Measurements from ENCODE around the gene ARHGAP15.

ARHGAP15 gene

GRCh38 chr2:143764261-143764660, 635.0 kb downstream of the ARHGAP15 start:
- TF ChIP-seq ARNT (IDR thresholded peaks at IDR 0.05) (no peak), SP1 (IDR thresholded peaks at IDR 0.05) (no peak), ZNF384 (IDR thresholded peaks at IDR 0.05) (no peak), BHLHE40 (IDR thresholded peaks at IDR 0.05; ENCODE audit: borderline replicate concordance) (no peak)
- no peak for DNase-seq (ENCODE audit: extremely low spot score)
- ChIA-PET POLR2A (no interaction called here), CTCF (no interaction called here)

GRCh38 chr2:143764706-143765105, 635.5 kb downstream of the ARHGAP15 start:
- DNase-seq (ENCODE audit: extremely low spot score), result no peak
- ChIA-PET CTCF (no interaction called here), POLR2A (no interaction called here)
- TF ChIP-seq HDGF (IDR thresholded peaks at IDR 0.05; ENCODE audit: borderline replicate concordance), result no peak
- TF ChIP-seq FOXM1 (IDR thresholded peaks at IDR 0.05; ENCODE audit: borderline replicate concordance), result no peak
- TF ChIP-seq FOXA1 (IDR thresholded peaks at IDR 0.05), result no peak

GRCh38 chr2:143768991-143769390, 639.8 kb downstream of the ARHGAP15 start:
- TF ChIP-seq ARNT (IDR thresholded peaks at IDR 0.05) (no peak), HDGF (IDR thresholded peaks at IDR 0.05; ENCODE audit: borderline replicate concordance) (no peak), SP1 (IDR thresholded peaks at IDR 0.05) (no peak), BHLHE40 (IDR thresholded peaks at IDR 0.05; ENCODE audit: borderline replicate concordance) (no peak), PKNOX1 (IDR thresholded peaks at IDR 0.05) (no peak), ELF4 (IDR thresholded peaks at IDR 0.05) (no peak), FOXK2 (IDR thresholded peaks at IDR 0.05) (no peak)
- POLR2A ChIA-PET, result no interaction called here
- no peak for DNase-seq (ENCODE audit: extremely low spot score)
- CTCF ChIA-PET, result no interaction called here

GRCh38 chr2:143771939-143772338, 642.7 kb downstream of the ARHGAP15 start:
- ChIA-PET CTCF (no interaction called here), POLR2A (no interaction called here)
- DNase-seq (ENCODE audit: extremely low spot score), result no peak
- TF ChIP-seq LEF1 (IDR thresholded peaks at IDR 0.05; ENCODE audit: borderline replicate concordance) (no peak), TARDBP (IDR thresholded peaks at IDR 0.05) (no peak), BHLHE40 (IDR thresholded peaks at IDR 0.05; ENCODE audit: borderline replicate concordance) (no peak), PKNOX1 (IDR thresholded peaks at IDR 0.05) (no peak), CTBP1 (IDR thresholded peaks at IDR 0.05; ENCODE audit: borderline replicate concordance) (no peak), FOXM1 (IDR thresholded peaks at IDR 0.05; ENCODE audit: borderline replicate concordance) (no peak), NFRKB (IDR thresholded peaks at IDR 0.05) (no peak), SP1 (IDR thresholded peaks at IDR 0.05) (no peak), ZNF384 (IDR thresholded peaks at IDR 0.05) (no peak), FOXA1 (IDR thresholded peaks at IDR 0.05) (no peak), ARNT (IDR thresholded peaks at IDR 0.05) (no peak), SUZ12 (IDR thresholded peaks at IDR 0.05) (no peak), HDGF (IDR thresholded peaks at IDR 0.05; ENCODE audit: borderline replicate concordance) (no peak), L3MBTL2 (conservative IDR thresholded peaks at IDR 0.05) (no peak), FOXK2 (IDR thresholded peaks at IDR 0.05) (no peak), ELF4 (IDR thresholded peaks at IDR 0.05) (no peak)

- ChIA-PET POLR2A (no interaction called here), CTCF (no interaction called here)
- no peak for TF ChIP-seq NFRKB (IDR thresholded peaks at IDR 0.05)
- no peak for TF ChIP-seq PKNOX1 (IDR thresholded peaks at IDR 0.05)
- TF ChIP-seq L3MBTL2 (conservative IDR thresholded peaks at IDR 0.05), result no peak
- no peak for TF ChIP-seq FOXA1 (IDR thresholded peaks at IDR 0.05)
- no peak for TF ChIP-seq TARDBP (IDR thresholded peaks at IDR 0.05)
- no peak for TF ChIP-seq SUZ12 (IDR thresholded peaks at IDR 0.05)
- TF ChIP-seq SP1 (IDR thresholded peaks at IDR 0.05), result no peak
- TF ChIP-seq ARNT (IDR thresholded peaks at IDR 0.05), result no peak
- TF ChIP-seq HDGF (IDR thresholded peaks at IDR 0.05; ENCODE audit: borderline replicate concordance), result no peak
- no peak for TF ChIP-seq CTBP1 (IDR thresholded peaks at IDR 0.05; ENCODE audit: borderline replicate concordance)
- TF ChIP-seq ELF4 (IDR thresholded peaks at IDR 0.05), result no peak
- no peak for TF ChIP-seq ZNF384 (IDR thresholded peaks at IDR 0.05)
- no peak for DNase-seq (ENCODE audit: extremely low spot score)
Measured at GRCh38 chr2:143776526-143777297, 647.5 kb downstream of the ARHGAP15 start.

- no peak for DNase-seq (ENCODE audit: extremely low spot score)
- TF ChIP-seq CTBP1 (IDR thresholded peaks at IDR 0.05; ENCODE audit: borderline replicate concordance), result no peak
- TF ChIP-seq FOXA1 (IDR thresholded peaks at IDR 0.05), result no peak
- no peak for TF ChIP-seq SP1 (IDR thresholded peaks at IDR 0.05)
- no peak for TF ChIP-seq ZNF384 (IDR thresholded peaks at IDR 0.05)
- no peak for TF ChIP-seq NFRKB (IDR thresholded peaks at IDR 0.05)
- no peak for TF ChIP-seq PKNOX1 (IDR thresholded peaks at IDR 0.05)
- TF ChIP-seq SUZ12 (IDR thresholded peaks at IDR 0.05), result no peak
- TF ChIP-seq HDGF (IDR thresholded peaks at IDR 0.05; ENCODE audit: borderline replicate concordance), result no peak
- no peak for TF ChIP-seq LEF1 (IDR thresholded peaks at IDR 0.05; ENCODE audit: borderline replicate concordance)
- TF ChIP-seq BHLHE40 (IDR thresholded peaks at IDR 0.05; ENCODE audit: borderline replicate concordance), result no peak
- TF ChIP-seq FOXK2 (IDR thresholded peaks at IDR 0.05), result no peak
- no peak for TF ChIP-seq ARNT (IDR thresholded peaks at IDR 0.05)
- TF ChIP-seq L3MBTL2 (conservative IDR thresholded peaks at IDR 0.05), result no peak
- TF ChIP-seq FOXM1 (IDR thresholded peaks at IDR 0.05; ENCODE audit: borderline replicate concordance), result no peak
- TF ChIP-seq ELF4 (IDR thresholded peaks at IDR 0.05), result no peak
- no peak for TF ChIP-seq TARDBP (IDR thresholded peaks at IDR 0.05)
- POLR2A ChIA-PET, result no interaction called here
- CTCF ChIA-PET, result no interaction called here
Measured at GRCh38 chr2:143779021-143779420, 649.8 kb downstream of the ARHGAP15 start.

Measured in HEK293T (cell line).